ENCODE measurements around the gene TSPAN3. TPM values are rescaled to one million over a fixed set of nuclear protein-coding genes. Genes with fewer than 3 reads are reported as not detected.

Gene TSPAN3
- total RNA-seq, 3 donors from 2014 or later = 148 to 398 (median 292) TPM

DNA sequence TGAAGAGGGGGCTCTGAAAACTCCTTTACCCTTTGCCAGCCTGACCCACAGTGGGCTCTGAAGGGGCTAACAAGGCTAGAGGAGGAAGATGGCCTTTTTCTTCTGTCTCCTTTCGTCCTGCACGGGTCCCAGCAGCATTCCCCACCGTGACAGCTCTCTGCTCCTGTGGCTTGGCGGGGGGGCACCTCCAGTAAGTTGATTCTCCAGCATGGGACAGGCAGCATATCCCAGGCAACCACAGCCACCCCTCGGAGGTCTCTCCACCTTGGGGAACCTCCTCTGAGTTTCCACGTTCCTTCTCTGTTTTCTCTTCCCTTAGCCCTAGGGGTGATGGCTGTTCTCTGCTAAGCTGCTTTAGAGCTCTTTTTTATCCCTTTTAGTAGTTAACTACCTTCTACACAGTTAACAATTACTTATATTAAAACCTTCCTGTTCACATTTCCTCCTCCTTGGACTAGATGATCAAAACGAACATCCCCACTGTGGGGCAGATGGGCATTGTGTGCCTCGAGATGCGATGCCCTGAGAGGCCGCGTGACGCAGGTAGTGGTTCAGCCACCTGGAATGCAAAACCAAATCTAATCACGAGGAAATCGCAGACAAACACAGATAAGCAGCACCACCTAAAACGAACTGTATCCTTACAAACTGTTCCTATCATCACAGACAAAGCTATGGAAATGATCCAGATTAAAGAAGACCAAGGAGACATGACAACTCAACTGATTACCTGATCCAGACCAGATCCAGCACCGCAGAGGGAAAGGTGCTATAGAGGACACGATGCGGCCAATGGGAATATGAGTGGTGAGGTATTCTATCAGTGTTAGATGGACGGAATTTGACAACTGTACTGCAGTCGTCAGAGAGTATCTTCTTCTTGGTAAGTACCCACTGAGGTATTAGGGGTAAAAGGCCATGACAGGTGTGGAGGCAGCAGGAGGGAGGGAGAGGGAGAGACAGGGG is 27.7 kb downstream of the TSPAN3 start:
- intact Hi-C loops (cut with DNase I; ENCODE audit: low total_unique reads) = no loop called here

DNA sequence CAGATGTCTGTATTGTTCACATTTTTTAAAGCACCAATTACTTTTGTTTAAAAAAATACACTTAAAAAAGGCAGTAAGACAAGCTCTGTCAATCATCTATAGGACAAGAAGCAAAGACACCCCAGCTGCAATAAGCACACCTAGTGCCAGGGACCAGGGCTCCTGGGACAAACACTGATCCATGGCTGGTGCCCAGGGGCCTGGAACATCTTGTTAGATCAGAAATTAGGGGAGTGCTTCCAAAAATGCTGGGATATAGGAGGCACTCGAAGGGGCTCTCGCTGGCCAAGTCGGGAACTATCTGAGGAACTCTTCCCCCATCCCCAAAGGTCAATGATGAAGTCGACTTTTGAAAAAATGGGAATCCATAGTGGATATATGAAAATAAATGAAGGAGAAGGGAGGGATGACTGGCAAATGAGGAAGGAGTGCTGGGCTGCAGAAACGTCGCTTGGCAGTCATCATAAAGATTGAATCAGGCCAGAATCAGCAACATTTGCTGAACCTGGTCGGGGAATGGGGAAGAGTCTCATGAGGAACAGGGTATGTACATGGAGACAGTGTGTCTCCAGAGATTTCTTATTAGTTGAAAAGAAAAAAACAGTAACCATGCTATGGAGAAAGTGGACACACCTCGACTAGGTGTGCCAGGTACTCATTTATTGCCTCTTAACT is 28.5 kb downstream of the TSPAN3 start:
- H3K4me1 ChIP-seq = no peaks in the 10 kb centered on the region
- no peak for DNase-seq (ENCODE audit: low spot score in 2 of 2)
- H3K27me3 ChIP-seq = no peaks in the 10 kb centered on the region
- H3K27ac ChIP-seq = no peak overlapping the region
- intact Hi-C loops (cut with DNase I; ENCODE audit: low total_unique reads) = no loop called here
- H3K4me3 ChIP-seq = no peak overlapping the region
- H3K36me3 ChIP-seq = no peaks in the 10 kb centered on the region
- H3K9me3 ChIP-seq = no peaks in the 10 kb centered on the region
- no peak for TF ChIP-seq POLR2AphosphoS5 (IDR thresholded peaks at IDR 0.05)
- no peak for TF ChIP-seq POLR2A (IDR thresholded peaks at IDR 0.05)
- TF ChIP-seq, protein P1, sequence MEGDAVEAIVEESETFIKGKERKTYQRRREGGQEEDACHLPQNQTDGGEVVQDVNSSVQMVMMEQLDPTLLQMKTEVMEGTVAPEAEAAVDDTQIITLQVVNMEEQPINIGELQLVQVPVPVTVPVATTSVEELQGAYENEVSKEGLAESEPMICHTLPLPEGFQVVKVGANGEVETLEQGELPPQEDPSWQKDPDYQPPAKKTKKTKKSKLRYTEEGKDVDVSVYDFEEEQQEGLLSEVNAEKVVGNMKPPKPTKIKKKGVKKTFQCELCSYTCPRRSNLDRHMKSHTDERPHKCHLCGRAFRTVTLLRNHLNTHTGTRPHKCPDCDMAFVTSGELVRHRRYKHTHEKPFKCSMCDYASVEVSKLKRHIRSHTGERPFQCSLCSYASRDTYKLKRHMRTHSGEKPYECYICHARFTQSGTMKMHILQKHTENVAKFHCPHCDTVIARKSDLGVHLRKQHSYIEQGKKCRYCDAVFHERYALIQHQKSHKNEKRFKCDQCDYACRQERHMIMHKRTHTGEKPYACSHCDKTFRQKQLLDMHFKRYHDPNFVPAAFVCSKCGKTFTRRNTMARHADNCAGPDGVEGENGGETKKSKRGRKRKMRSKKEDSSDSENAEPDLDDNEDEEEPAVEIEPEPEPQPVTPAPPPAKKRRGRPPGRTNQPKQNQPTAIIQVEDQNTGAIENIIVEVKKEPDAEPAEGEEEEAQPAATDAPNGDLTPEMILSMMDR (IDR thresholded peaks at IDR 0.05) = no peak

More for the DNA sequence above, 27.7 kb downstream of the TSPAN3 start:
- Histone ChIP-seq H3K27ac (no peak overlapping the region), H3K4me1 (no peaks in the 10 kb centered on the region), H3K36me3 (no peaks in the 10 kb centered on the region), H3K27me3 (no peaks in the 10 kb centered on the region), H3K9me3 (no peaks in the 10 kb centered on the region), H3K4me3 (no peak overlapping the region)
- DNase-seq (ENCODE audit: low spot score in 2 of 2) = no peak
- TF ChIP-seq POLR2AphosphoS5 (IDR thresholded peaks at IDR 0.05) (no peak), POLR2A (IDR thresholded peaks at IDR 0.05) (no peak)
- TF ChIP-seq, protein P1 (IDR thresholded peaks at IDR 0.05) = no peak

DNA sequence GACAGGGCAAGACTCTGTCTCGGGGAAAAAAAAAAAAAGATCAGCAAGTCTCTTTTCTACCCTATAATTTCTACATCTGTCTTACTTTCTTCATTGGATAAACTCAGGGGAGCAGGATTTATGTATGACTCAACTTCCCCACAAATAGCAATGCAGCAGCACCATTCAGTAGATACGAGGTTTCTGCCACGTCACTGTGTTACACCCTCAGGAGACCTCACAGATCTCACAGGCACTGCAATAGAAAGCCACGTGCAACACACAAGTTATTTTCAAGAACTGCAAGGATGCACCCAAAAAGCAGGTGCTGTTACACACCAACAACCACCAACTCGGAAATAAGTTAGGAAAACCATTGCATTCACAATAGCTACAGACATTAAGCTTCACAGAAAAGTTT is 30.2 kb downstream of the TSPAN3 start:
- no peak for DNase-seq (ENCODE audit: low spot score in 2 of 2)
- Histone ChIP-seq H3K36me3 (no peaks in the 10 kb centered on the region), H3K27me3 (no peaks in the 10 kb centered on the region), H3K27ac (no peak overlapping the region), H3K4me3 (no peak overlapping the region), H3K4me1 (no peaks in the 10 kb centered on the region), H3K9me3 (no peaks in the 10 kb centered on the region)
- TF ChIP-seq, protein P1 (IDR thresholded peaks at IDR 0.05) = no peak
- TF ChIP-seq POLR2AphosphoS5 (IDR thresholded peaks at IDR 0.05) (no peak), POLR2A (IDR thresholded peaks at IDR 0.05) (no peak)
- intact Hi-C loops (cut with DNase I; ENCODE audit: low total_unique reads) = no loop called here

DNA sequence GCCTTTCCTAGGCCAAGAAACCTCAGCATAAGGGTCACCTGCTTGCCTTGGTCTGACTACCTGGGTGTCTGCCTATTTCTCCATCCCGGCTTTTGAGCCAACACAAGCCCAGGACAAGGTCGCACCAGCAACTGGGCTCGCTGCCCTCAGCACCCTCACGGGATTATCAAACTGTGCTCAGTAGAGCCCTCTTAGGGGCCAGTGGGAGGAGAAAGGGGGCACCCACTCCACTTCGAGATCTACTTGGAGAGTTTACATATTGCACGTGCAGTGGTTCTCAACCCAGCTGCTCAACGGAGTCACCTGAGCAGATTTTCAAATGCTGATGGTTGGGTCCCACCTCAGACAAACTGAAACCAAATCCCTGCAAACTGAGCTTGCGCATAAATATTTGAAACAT is 31.1 kb downstream of the TSPAN3 start:
- intact Hi-C loops (cut with DNase I; ENCODE audit: low total_unique reads) = no loop called here
- H3K36me3 ChIP-seq = no peaks in the 10 kb centered on the region

More for the DNA sequence above, 31.1 kb downstream of the TSPAN3 start:
- no peaks in the 10 kb centered on the region for H3K4me1 ChIP-seq
- no peaks in the 10 kb centered on the region for H3K9me3 ChIP-seq
- TF ChIP-seq, protein P1 (IDR thresholded peaks at IDR 0.05) = no peak
- TF ChIP-seq POLR2A (IDR thresholded peaks at IDR 0.05) (no peak), POLR2AphosphoS5 (IDR thresholded peaks at IDR 0.05) (no peak)
- DNase-seq (ENCODE audit: low spot score in 2 of 2) = no peak
- H3K27ac ChIP-seq = no peak overlapping the region
- no peaks in the 10 kb centered on the region for H3K27me3 ChIP-seq
- H3K4me3 ChIP-seq = no peak overlapping the region

All from breast epithelium (tissue), 4 donors.